Vagina (tissue), 2 donors: ENCODE data around the gene PRDM16. TPM values are rescaled to one million over a fixed set of nuclear protein-coding genes. Genes with fewer than 3 reads are reported as not detected.

Experiments used
- DNase-seq, 2 donors: peaks; one replicate each; pipeline ENCODE4 v3.0.0-alpha.2; 2017; ENCODE audit errors: extremely low spot score in 2 of 2
- H3K27ac ChIP-seq: fragments of 200-600 bp; sonication (generic); one replicate; pipeline ENCODE4 v1.5.1; 2019
- H3K27me3 ChIP-seq: fragments of 200-600 bp; sonication (generic); one replicate; pipeline ENCODE4 v1.5.1; 2019
- H3K36me3 ChIP-seq, 2 donors: fragments of 200-600 bp; sonication (generic); one replicate each; pipeline ENCODE4 v1.5.1; 2017 to 2019
- H3K4me1 ChIP-seq: fragments of 200-600 bp; sonication (generic); one replicate; pipeline ENCODE4 v1.5.1; 2019
- H3K4me3 ChIP-seq, 2 donors: fragments of 200-600 bp; sonication (generic); 1 replicate in 1 of 2; 2 replicates in 1 of 2; pipeline ENCODE4 v1.5.1; 2016 to 2019
- H3K9me3 ChIP-seq: fragments of 200-600 bp; sonication (generic); one replicate; pipeline ENCODE4 v1.5.1; 2019
- CTCF ChIP-seq, 3 experiments: fragments of 450-650 bp in 2 of 3; fragments of 200-600 bp in 1 of 3; sonication (generic) in 1 of 3; IDR thresholded peaks; one replicate each; pipeline ENCODE4 v1.5.1; 2017 to 2019; ENCODE audit warnings: antibody characterized with exemption in 3 of 3, mild to moderate bottlenecking in 2 of 3, moderate library complexity in 2 of 3
- POLR2A ChIP-seq, 2 donors: fragments of 450-650 bp; IDR thresholded peaks; one replicate each; pipeline ENCODE4 v1.6.1; 2017; ENCODE audit warnings: antibody characterized with exemption in 2 of 2, mild to moderate bottlenecking in 2 of 2, moderate library complexity in 2 of 2
- POLR2AphosphoS5 ChIP-seq, 2 donors: sonication (generic); formaldehyde crosslinking; IDR thresholded peaks; one replicate each; pipeline ENCODE4 v1.9.0; 2017; ENCODE audit warnings: antibody characterized with exemption in 2 of 2, mild to moderate bottlenecking in 2 of 2, low read depth in 1 of 2; ENCODE audit not compliant: insufficient read depth in 1 of 2
- intact Hi-C: fragments of 100-400 bp; cut with DNase I; formaldehyde crosslinking; loops from one replicate; pipeline ENCODE4 v1.15.1; 2023
- total RNA-seq: library from RNA; depleted of rRNA; stranded (reverse); fragments of >200 nt; gene quantifications from one replicate; pipeline ENCODE4 v1.2.3, GENCODE V29; 2016

The PRDM16 gene
- total RNA-seq, 1 donor from 2014 or later: 3.9 TPM

- TF ChIP-seq CTCF (IDR thresholded peaks at IDR 0.05): no peak
- no peak for TF ChIP-seq POLR2A (IDR thresholded peaks at IDR 0.05)
- no peak for TF ChIP-seq POLR2AphosphoS5 (IDR thresholded peaks at IDR 0.05; ENCODE audit: insufficient read depth in 1 of 2, low read depth in 1 of 2)
- Histone ChIP-seq H3K27me3 (peaks cover 31% of the 10 kb centered on the region), H3K36me3 (no peaks in the 10 kb centered on the region), H3K4me1 (peaks cover 30% of the 10 kb centered on the region), H3K9me3 (no peaks in the 10 kb centered on the region), H3K4me3 (peak overlapping the region in 1 of 2 donors; percentile 6), H3K27ac (no peak overlapping the region)
- intact Hi-C loops: no loop called here
- no peak for DNase-seq
These were observed 5.4 kb upstream of the PRDM16 start for GRCh38 chr1:3063379-3064295.

GRCh38 chr1:3064296-3064850 is 4.6 kb upstream of the PRDM16 start:
- Histone ChIP-seq H3K36me3 (no peaks in the 10 kb centered on the region), H3K4me3 (no peak overlapping the region), H3K27ac (no peak overlapping the region), H3K4me1 (peaks cover 33% of the 10 kb centered on the region), H3K9me3 (no peaks in the 10 kb centered on the region), H3K27me3 (peaks cover 32% of the 10 kb centered on the region)
- TF ChIP-seq POLR2A (IDR thresholded peaks at IDR 0.05): no peak
- no peak for TF ChIP-seq CTCF (IDR thresholded peaks at IDR 0.05)
- no peak for TF ChIP-seq POLR2AphosphoS5 (IDR thresholded peaks at IDR 0.05; ENCODE audit: insufficient read depth in 1 of 2, low read depth in 1 of 2)
- DNase-seq: no peak
- intact Hi-C loops: no loop called here

- DNase-seq: no peak
- H3K4me1 ChIP-seq: peaks cover 33% of the 10 kb centered on the region
- TF ChIP-seq POLR2AphosphoS5 (IDR thresholded peaks at IDR 0.05; ENCODE audit: insufficient read depth in 1 of 2, low read depth in 1 of 2) (no peak), POLR2A (IDR thresholded peaks at IDR 0.05) (no peak), CTCF (IDR thresholded peaks at IDR 0.05) (no peak)
- H3K27me3 ChIP-seq: peaks cover 32% of the 10 kb centered on the region
- intact Hi-C loops: no loop called here
- no peak overlapping the region for H3K27ac ChIP-seq
- no peak overlapping the region for H3K4me3 ChIP-seq
- no peaks in the 10 kb centered on the region for H3K9me3 ChIP-seq
- no peaks in the 10 kb centered on the region for H3K36me3 ChIP-seq
These were observed 4.1 kb upstream of the PRDM16 start for GRCh38 chr1:3064901-3065300.

- peaks cover 33% of the 10 kb centered on the region for H3K4me1 ChIP-seq
- intact Hi-C loops: no loop called here
- no peak overlapping the region for H3K4me3 ChIP-seq
- H3K36me3 ChIP-seq: no peaks in the 10 kb centered on the region
- TF ChIP-seq CTCF (IDR thresholded peaks at IDR 0.05) (no peak), POLR2A (IDR thresholded peaks at IDR 0.05) (no peak), POLR2AphosphoS5 (IDR thresholded peaks at IDR 0.05; ENCODE audit: insufficient read depth in 1 of 2, low read depth in 1 of 2) (no peak)
- DNase-seq: no peak
- H3K27me3 ChIP-seq: peaks cover 32% of the 10 kb centered on the region
- H3K9me3 ChIP-seq: no peaks in the 10 kb centered on the region
- no peak overlapping the region for H3K27ac ChIP-seq
These were observed 3.6 kb upstream of the PRDM16 start for GRCh38 chr1:3065396-3065795.

- no peak overlapping the region for H3K27ac ChIP-seq
- TF ChIP-seq POLR2AphosphoS5 (IDR thresholded peaks at IDR 0.05; ENCODE audit: insufficient read depth in 1 of 2, low read depth in 1 of 2) (no peak), CTCF (IDR thresholded peaks at IDR 0.05) (no peak), POLR2A (IDR thresholded peaks at IDR 0.05) (no peak)
- no peaks in the 10 kb centered on the region for H3K36me3 ChIP-seq
- H3K4me3 ChIP-seq: no peak overlapping the region
- H3K9me3 ChIP-seq: no peaks in the 10 kb centered on the region
- intact Hi-C loops: no loop called here
- H3K27me3 ChIP-seq: peaks cover 32% of the 10 kb centered on the region
- no peak for DNase-seq
- H3K4me1 ChIP-seq: peaks cover 37% of the 10 kb centered on the region
These were observed 3.2 kb upstream of the PRDM16 start for GRCh38 chr1:3065797-3066196.
